GM18508 (cell line): ENCODE data around the gene FCMR.
"Not testable (repeated sequence)": the region's sequence is repeated elsewhere in the genome, so short reads cannot be mapped to it uniquely, and the experiment has no call there.

Experiments
- ATAC-seq: cut with Tn5 transposase; IDR thresholded peaks from one replicate; pipeline ENCODE4 v1.9.1; 2021; ENCODE audit warnings: moderate number of reproducible peaks; ENCODE audit not compliant: insufficient read depth, unreplicated experiment

FCMR gene

GRCh38 chr1:206882555-206882954 lies 39.2 kb downstream of the FCMR start:
- no peak for ATAC-seq

GRCh38 chr1:206880314-206880713 lies 41.4 kb downstream of the FCMR start:
- no peak for ATAC-seq

GRCh38 chr1:206878456-206878855 lies 43.3 kb downstream of the FCMR start:
- no peak for ATAC-seq

- no peak for ATAC-seq
Observed at GRCh38 chr1:206875752-206876377, 45.9 kb downstream of the FCMR start.

GRCh38 chr1:206873603-206874188 lies 48.0 kb downstream of the FCMR start:
- ATAC-seq: no peak

- ATAC-seq: no peak
Observed at GRCh38 chr1:206872139-206872538, 49.6 kb downstream of the FCMR start.

GRCh38 chr1:206868264-206868663 lies 53.5 kb downstream of the FCMR start:
- ATAC-seq: no peak

- no peak for ATAC-seq
Observed at GRCh38 chr1:206867716-206868115, 54.0 kb downstream of the FCMR start.

- no peak for ATAC-seq
Observed at GRCh38 chr1:206867239-206867638, 54.5 kb downstream of the FCMR start.

- ATAC-seq: no peak
Observed at GRCh38 chr1:206866062-206866461, 55.7 kb downstream of the FCMR start.

GRCh38 chr1:206864939-206865671 lies 56.6 kb downstream of the FCMR start, which contains the start of gene IL20:
Gene IL20, plus strand, starts transcription at chr1:206865623. Its CDS starts 230 bp downstream, at chr1:206865853.
- no peak for ATAC-seq

GRCh38 chr1:206863266-206863665 lies 58.5 kb downstream of the FCMR start:
- ATAC-seq: no peak

- no peak for ATAC-seq
Observed at GRCh38 chr1:206860165-206860564, 61.6 kb downstream of the FCMR start.

- no peak for ATAC-seq
Observed at GRCh38 chr1:206859082-206859521, 62.6 kb downstream of the FCMR start.

GRCh38 chr1:206856674-206857464 lies 64.9 kb downstream of the FCMR start:
- ATAC-seq: no peak

GRCh38 chr1:206855859-206856258 lies 65.9 kb downstream of the FCMR start:
- ATAC-seq: no peak

GRCh38 chr1:206854401-206855129 lies 67.2 kb downstream of the FCMR start:
- ATAC-seq: no peak

GRCh38 chr1:206853696-206854095 lies 68.0 kb downstream of the FCMR start:
- not testable (repeated sequence) for ATAC-seq
